Tibial artery (tissue), 4 donors: ENCODE measurements around the gene CACNA1B.
A peak's percentile ranks its signal among the peaks of the same experiment; 100 is the strongest.

Source experiments
- DNase-seq, 2 donors: peaks; one replicate each; pipeline ENCODE4 v3.0.0-alpha.2; 2019
- H3K27ac ChIP-seq, 2 donors: fragments of 200-600 bp; sonication (generic) in 1 of 2; 1 replicate in 1 of 2; 2 replicates in 1 of 2; pipeline ENCODE4 v1.5.1; 2018 to 2019; ENCODE audit warnings: mild to moderate bottlenecking in 1 of 2
- H3K27me3 ChIP-seq, 2 donors: fragments of 200-600 bp; sonication (generic) in 1 of 2; one replicate each; pipeline versions ENCODE4 v1.5.1 to v1.6.0; 2016 to 2019
- H3K36me3 ChIP-seq, 3 donors: fragments of 200-600 bp; sonication (generic) in 2 of 3; one replicate each; pipeline ENCODE4 v1.5.1; 2016 to 2019; ENCODE audit warnings: mild to moderate bottlenecking in 2 of 3
- H3K4me1 ChIP-seq, 4 donors: fragments of 200-600 bp; sonication (generic) in 2 of 4; 1 replicate in 3 of 4; 2 replicates in 1 of 4; pipeline ENCODE4 v1.5.1; 2016 to 2019
- H3K4me3 ChIP-seq, 2 donors: fragments of 200-600 bp; sonication (generic) in 1 of 2; 1 replicate in 1 of 2; 2 replicates in 1 of 2; pipeline ENCODE4 v1.5.1; 2018 to 2019; ENCODE audit warnings: mild to moderate bottlenecking in 2 of 2
- H3K9me3 ChIP-seq, 3 donors: fragments of 200-600 bp; sonication (generic) in 1 of 3; one replicate each; pipeline ENCODE4 v1.5.1; 2016 to 2019
- intact Hi-C: fragments of 100-400 bp; cut with DNase I; formaldehyde crosslinking; loops from one replicate; pipeline ENCODE4 v1.15.0; 2023; ENCODE audit warnings: low total_unique reads
- TF ChIP-seq, protein P1 (sequence below), 2 experiments: fragments of 200-600 bp in 1 of 2; fragments of 450-650 bp in 1 of 2; IDR thresholded peaks; one replicate each; pipeline ENCODE4 v1.5.1; 2017 to 2019; ENCODE audit warnings: antibody characterized with exemption in 2 of 2, mild to moderate bottlenecking in 1 of 2, moderate library complexity in 1 of 2

Gene CACNA1B

DNA sequence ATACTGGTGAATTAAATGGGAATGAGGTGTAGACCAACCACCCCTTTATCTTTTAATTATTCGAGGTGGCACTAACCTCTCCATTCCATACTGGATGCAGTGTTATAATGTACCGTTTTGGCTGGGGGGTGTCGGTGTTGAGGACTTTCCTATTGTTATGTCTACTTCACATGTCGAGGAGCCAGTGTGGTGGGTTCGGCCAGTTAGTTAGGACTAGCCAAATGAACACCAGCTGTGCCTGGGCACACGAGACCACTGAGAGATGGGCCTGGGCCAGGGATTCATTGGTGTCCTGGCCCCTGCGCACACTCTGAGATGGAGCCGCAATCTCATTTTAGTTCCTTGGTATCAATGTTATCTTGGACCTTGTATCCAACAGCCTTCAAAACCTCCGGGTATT is 186.2 kb downstream of the CACNA1B start:
- TF ChIP-seq, protein P1, sequence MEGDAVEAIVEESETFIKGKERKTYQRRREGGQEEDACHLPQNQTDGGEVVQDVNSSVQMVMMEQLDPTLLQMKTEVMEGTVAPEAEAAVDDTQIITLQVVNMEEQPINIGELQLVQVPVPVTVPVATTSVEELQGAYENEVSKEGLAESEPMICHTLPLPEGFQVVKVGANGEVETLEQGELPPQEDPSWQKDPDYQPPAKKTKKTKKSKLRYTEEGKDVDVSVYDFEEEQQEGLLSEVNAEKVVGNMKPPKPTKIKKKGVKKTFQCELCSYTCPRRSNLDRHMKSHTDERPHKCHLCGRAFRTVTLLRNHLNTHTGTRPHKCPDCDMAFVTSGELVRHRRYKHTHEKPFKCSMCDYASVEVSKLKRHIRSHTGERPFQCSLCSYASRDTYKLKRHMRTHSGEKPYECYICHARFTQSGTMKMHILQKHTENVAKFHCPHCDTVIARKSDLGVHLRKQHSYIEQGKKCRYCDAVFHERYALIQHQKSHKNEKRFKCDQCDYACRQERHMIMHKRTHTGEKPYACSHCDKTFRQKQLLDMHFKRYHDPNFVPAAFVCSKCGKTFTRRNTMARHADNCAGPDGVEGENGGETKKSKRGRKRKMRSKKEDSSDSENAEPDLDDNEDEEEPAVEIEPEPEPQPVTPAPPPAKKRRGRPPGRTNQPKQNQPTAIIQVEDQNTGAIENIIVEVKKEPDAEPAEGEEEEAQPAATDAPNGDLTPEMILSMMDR (IDR thresholded peaks at IDR 0.05), result no peak
- Histone ChIP-seq H3K9me3 (no peaks in the 10 kb centered on the region), H3K36me3 (no peaks in the 10 kb centered on the region), H3K4me1 (no peaks in the 10 kb centered on the region), H3K4me3 (no peak overlapping the region), H3K27ac (no peak overlapping the region), H3K27me3 (peaks cover 0 to 9% of the 10 kb centered on the region in 2 donors)
- intact Hi-C loops, result no loop called here
- peak in 1 of 2 donors; percentile 45 for DNase-seq

DNA sequence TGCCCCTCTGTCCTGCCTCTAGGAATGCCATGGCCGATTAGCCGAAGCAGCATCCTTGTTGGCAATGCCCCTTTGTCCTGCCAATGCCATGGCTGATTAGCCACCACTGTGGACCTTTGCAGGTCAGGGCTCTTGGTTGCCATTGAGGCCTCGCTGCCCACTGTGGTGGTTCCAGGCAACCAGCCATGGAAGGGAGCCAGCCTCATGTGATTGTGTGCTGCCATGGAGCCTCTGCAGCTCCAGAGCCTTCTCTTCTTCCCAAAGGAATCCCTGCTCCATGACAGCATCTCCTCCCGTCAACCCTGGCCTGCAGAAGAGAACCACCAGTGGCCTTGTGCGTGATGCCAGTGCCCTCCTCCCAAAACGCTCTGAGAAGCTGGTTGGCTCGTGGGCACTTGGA is 187.0 kb downstream of the CACNA1B start:
- Histone ChIP-seq H3K36me3 (no peaks in the 10 kb centered on the region), H3K4me1 (no peaks in the 10 kb centered on the region), H3K9me3 (no peaks in the 10 kb centered on the region), H3K4me3 (no peak overlapping the region), H3K27me3 (peaks cover 0 to 9% of the 10 kb centered on the region in 2 donors), H3K27ac (no peak overlapping the region)
- TF ChIP-seq, protein P1 (IDR thresholded peaks at IDR 0.05), result no peak
- DNase-seq, result peak in 1 of 2 donors; percentile 23
- intact Hi-C loops, result no loop called here

DNA sequence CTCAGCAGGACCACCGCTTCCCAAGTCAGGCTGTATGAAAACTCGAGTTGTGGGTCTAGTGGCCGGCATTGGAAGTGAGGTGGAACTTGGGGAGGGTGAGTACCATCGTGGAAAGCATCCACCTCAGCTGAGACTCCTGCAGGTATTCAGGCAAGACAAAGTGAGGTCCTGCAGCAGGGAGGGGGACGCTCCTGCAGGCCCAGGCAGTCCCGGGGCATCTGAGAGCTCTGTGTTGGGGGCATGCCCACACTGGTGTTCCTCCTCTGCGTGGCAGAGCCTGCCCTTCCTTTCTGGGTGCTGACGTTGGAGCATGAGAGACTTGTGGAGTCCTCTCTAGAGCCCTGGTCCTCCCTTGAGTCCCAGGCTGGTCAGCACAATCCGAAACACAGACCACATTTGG is 187.7 kb downstream of the CACNA1B start:
- DNase-seq, result peak in 1 of 2 donors; percentile 46
- TF ChIP-seq, protein P1 (IDR thresholded peaks at IDR 0.05), result no peak

GRCh38 chr9:138066049-138066448 is 188.5 kb downstream of the CACNA1B start:
- Histone ChIP-seq H3K27ac (no peak overlapping the region), H3K4me1 (no peaks in the 10 kb centered on the region), H3K36me3 (no peaks in the 10 kb centered on the region), H3K27me3 (peaks cover 0 to 9% of the 10 kb centered on the region in 2 donors), H3K9me3 (no peaks in the 10 kb centered on the region), H3K4me3 (no peak overlapping the region)
- DNase-seq, result peak in 1 of 2 donors; percentile 40
- intact Hi-C loops, result no loop called here
- TF ChIP-seq, protein P1 (IDR thresholded peaks at IDR 0.05), result no peak

More for the DNA sequence above, 187.7 kb downstream of the CACNA1B start:
- Histone ChIP-seq H3K27me3 (peaks cover 0 to 9% of the 10 kb centered on the region in 2 donors), H3K36me3 (no peaks in the 10 kb centered on the region), H3K27ac (no peak overlapping the region), H3K4me3 (no peak overlapping the region), H3K9me3 (no peaks in the 10 kb centered on the region), H3K4me1 (no peaks in the 10 kb centered on the region)
- intact Hi-C loops, result no loop called here

DNA sequence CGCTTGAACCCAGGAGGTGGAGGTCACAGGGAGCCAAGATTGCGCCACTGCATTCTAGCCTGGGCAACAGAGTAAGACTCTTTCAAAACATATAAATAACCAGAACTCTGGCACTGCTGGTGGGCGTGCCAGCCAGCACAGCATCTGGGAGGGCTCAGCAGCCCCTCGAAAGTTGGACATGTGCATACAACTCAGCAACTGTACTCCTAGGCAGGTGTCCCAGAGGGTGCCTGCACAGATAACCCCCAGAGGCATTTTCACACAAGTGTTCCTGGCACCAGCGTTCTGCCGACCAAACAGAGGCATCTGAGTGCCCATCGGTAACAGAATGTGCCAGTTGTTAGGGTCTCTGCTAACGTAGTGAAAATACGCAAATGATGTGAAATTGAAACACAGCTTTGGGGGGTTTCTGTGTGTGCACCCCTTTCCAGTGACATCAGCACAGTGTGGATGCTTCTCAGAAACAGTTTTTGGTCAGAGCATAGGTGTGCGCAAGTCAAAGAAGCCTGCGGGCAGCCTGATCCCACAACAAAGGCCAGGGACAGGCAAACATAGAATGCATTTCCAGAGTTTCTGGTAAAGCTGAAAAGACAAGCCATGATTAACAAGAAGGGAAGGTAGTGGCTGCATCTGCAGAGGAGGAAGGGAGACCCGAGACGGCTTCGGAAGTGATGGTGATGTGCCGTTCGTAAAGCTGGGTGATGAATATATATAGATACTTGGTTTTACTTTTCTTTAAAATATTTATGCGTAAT is 190.2 kb downstream of the CACNA1B start:
- Histone ChIP-seq H3K27me3 (peaks cover 0 to 11% of the 10 kb centered on the region in 2 donors), H3K4me3 (no peak overlapping the region), H3K4me1 (no peaks in the 10 kb centered on the region), H3K27ac (no peak overlapping the region), H3K9me3 (no peaks in the 10 kb centered on the region), H3K36me3 (no peaks in the 10 kb centered on the region)
- no peak for DNase-seq
- intact Hi-C loops, result no loop called here
- TF ChIP-seq, protein P1 (IDR thresholded peaks at IDR 0.05), result no peak
